ENCODE measurements around the gene MAGED1. TPM values are rescaled to one million over a fixed set of nuclear protein-coding genes. Genes with fewer than 3 reads are reported as not detected.

Gene MAGED1
- total and polyA plus RNA-seq, 2 experiments from 2014 or later, result 60.8 to 89.8 TPM

DNA sequence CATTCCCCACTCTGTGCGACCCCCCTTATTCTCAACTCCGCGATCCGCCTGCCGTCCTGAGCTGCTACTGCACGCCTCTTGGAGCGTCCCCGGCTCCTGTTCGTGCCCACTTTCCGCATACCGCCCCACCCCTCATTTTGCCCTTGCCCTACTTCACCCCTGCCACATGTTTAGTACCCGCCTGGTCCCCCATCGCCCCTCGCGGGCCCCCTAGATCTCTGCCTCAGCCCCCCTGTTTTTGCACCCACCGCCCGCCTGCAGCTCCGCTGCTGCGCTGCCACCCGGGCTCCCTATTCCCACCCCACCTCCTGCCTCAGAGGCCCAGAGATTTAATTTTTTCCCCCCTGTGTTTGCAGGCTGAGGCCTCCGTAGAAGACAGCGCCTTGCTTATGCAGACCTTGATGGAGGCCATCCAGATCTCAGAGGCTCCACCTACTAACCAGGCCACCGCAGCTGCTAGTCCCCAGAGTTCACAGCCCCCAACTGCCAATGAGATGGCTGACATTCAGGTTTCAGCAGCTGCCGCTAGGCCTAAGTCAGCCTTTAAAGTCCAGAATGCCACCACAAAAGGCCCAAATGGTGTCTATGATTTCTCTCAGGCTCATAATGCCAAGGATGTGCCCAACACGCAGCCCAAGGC is 1.4 kb downstream of the MAGED1 start (continued):
- TF ChIP-seq, protein P1, sequence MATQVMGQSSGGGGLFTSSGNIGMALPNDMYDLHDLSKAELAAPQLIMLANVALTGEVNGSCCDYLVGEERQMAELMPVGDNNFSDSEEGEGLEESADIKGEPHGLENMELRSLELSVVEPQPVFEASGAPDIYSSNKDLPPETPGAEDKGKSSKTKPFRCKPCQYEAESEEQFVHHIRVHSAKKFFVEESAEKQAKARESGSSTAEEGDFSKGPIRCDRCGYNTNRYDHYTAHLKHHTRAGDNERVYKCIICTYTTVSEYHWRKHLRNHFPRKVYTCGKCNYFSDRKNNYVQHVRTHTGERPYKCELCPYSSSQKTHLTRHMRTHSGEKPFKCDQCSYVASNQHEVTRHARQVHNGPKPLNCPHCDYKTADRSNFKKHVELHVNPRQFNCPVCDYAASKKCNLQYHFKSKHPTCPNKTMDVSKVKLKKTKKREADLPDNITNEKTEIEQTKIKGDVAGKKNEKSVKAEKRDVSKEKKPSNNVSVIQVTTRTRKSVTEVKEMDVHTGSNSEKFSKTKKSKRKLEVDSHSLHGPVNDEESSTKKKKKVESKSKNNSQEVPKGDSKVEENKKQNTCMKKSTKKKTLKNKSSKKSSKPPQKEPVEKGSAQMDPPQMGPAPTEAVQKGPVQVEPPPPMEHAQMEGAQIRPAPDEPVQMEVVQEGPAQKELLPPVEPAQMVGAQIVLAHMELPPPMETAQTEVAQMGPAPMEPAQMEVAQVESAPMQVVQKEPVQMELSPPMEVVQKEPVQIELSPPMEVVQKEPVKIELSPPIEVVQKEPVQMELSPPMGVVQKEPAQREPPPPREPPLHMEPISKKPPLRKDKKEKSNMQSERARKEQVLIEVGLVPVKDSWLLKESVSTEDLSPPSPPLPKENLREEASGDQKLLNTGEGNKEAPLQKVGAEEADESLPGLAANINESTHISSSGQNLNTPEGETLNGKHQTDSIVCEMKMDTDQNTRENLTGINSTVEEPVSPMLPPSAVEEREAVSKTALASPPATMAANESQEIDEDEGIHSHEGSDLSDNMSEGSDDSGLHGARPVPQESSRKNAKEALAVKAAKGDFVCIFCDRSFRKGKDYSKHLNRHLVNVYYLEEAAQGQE (IDR thresholded peaks at IDR 0.05; ENCODE audit: unreplicated experiment), result no peak
- TF ChIP-seq, protein P2, sequence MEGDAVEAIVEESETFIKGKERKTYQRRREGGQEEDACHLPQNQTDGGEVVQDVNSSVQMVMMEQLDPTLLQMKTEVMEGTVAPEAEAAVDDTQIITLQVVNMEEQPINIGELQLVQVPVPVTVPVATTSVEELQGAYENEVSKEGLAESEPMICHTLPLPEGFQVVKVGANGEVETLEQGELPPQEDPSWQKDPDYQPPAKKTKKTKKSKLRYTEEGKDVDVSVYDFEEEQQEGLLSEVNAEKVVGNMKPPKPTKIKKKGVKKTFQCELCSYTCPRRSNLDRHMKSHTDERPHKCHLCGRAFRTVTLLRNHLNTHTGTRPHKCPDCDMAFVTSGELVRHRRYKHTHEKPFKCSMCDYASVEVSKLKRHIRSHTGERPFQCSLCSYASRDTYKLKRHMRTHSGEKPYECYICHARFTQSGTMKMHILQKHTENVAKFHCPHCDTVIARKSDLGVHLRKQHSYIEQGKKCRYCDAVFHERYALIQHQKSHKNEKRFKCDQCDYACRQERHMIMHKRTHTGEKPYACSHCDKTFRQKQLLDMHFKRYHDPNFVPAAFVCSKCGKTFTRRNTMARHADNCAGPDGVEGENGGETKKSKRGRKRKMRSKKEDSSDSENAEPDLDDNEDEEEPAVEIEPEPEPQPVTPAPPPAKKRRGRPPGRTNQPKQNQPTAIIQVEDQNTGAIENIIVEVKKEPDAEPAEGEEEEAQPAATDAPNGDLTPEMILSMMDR (conservative IDR thresholded peaks at IDR 0.05; ENCODE audit: low read depth in 2 of 2), result no peak
- TF ChIP-seq EZH2 (IDR thresholded peaks at IDR 0.05; ENCODE audit: low read depth, unreplicated experiment) (no peak), CREB1 (CRISPR knock-in tag; IDR thresholded peaks at IDR 0.05; ENCODE audit: low read depth) (no peak), ZNF331 (CRISPR knock-in tag; IDR thresholded peaks at IDR 0.05; ENCODE audit: low read depth) (no peak), ZNF114 (CRISPR knock-in tag; IDR thresholded peaks at IDR 0.05) (no peak)
- TF ChIP-seq, protein P3, sequence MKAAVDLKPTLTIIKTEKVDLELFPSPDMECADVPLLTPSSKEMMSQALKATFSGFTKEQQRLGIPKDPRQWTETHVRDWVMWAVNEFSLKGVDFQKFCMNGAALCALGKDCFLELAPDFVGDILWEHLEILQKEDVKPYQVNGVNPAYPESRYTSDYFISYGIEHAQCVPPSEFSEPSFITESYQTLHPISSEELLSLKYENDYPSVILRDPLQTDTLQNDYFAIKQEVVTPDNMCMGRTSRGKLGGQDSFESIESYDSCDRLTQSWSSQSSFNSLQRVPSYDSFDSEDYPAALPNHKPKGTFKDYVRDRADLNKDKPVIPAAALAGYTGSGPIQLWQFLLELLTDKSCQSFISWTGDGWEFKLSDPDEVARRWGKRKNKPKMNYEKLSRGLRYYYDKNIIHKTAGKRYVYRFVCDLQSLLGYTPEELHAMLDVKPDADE (IDR thresholded peaks at IDR 0.05), result no peak

DNA sequence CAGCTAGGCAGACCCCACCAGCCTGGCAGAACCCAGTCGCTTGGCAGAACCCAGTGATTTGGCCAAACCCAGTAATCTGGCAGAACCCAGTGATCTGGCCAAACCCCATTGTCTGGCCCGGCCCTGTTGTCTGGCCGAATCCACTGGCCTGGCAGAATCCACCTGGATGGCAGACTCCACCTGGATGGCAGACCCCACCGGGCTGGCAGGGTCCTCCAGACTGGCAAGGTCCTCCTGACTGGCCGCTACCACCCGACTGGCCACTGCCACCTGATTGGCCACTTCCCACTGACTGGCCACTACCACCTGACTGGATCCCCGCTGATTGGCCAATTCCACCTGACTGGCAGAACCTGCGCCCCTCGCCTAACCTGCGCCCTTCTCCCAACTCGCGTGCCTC is 3.2 kb downstream of the MAGED1 start:
- H2AFZ ChIP-seq, result no peak overlapping the region
- DNase-seq (ENCODE audit: low spot score), result no peak
- no peaks in the 10 kb centered on the region for H3K79me2 ChIP-seq (replicated peaks; ENCODE audit: insufficient read depth)
- H3F3A ChIP-seq (replicated peaks; ENCODE audit: low read depth), result no peaks in the 10 kb centered on the region
- H3K4me3 Mint-ChIP-seq, result no peak overlapping the region
- H3K4me3 ChIP-seq, result no peak overlapping the region
- H3K4me1 ChIP-seq (ENCODE audit: insufficient read depth), result no peaks in the 10 kb centered on the region
- peaks cover 6% of the 10 kb centered on the region; the same call in 2 of the 3 replicates for H3K4me1 Mint-ChIP-seq
- ATAC-seq, result no peak
- H4K20me1 ChIP-seq (replicated peaks; ENCODE audit: insufficient read depth), result no peaks in the 10 kb centered on the region
- H3K27ac ChIP-seq (ENCODE audit: low read depth), result no peak overlapping the region
- H3K9me2 ChIP-seq (ENCODE audit: insufficient read depth), result no peaks in the 10 kb centered on the region
- no peaks in the 10 kb centered on the region; the same call in 2 of the 3 replicates for H3K9me3 Mint-ChIP-seq
- H3K27ac Mint-ChIP-seq, result no peak overlapping the region
- H3K27me3 Mint-ChIP-seq (ENCODE audit: insufficient read depth, low read depth, poor library complexity), result peaks cover 9% of the 10 kb centered on the region
- no peaks in the 10 kb centered on the region for H3K27me3 ChIP-seq (ENCODE audit: insufficient read depth)
- H3K36me3 ChIP-seq (ENCODE audit: insufficient read depth), result no peaks in the 10 kb centered on the region
- peaks cover 55% of the 10 kb centered on the region for H3K36me3 Mint-ChIP-seq (ENCODE audit: low read depth)
- TF ChIP-seq ZNF331 (CRISPR knock-in tag; IDR thresholded peaks at IDR 0.05; ENCODE audit: low read depth) (no peak), ZNF114 (CRISPR knock-in tag; IDR thresholded peaks at IDR 0.05) (no peak), POLR2AphosphoS5 (IDR thresholded peaks at IDR 0.05; ENCODE audit: low read depth) (no peak), EZH2phosphoT487 (IDR thresholded peaks at IDR 0.05; ENCODE audit: unreplicated experiment) (no peak), JUNB (IDR thresholded peaks at IDR 0.05; ENCODE audit: unreplicated experiment) (no peak)
- no peak overlapping the region for H3K4me2 ChIP-seq

All from GM23338 (cell line).